Neutrophil (primary cell): ENCODE results near the gene NACC1.
A peak's percentile ranks its signal among the peaks of the same experiment; 100 is the strongest.
"Not testable (repeated sequence)": the region's sequence is repeated elsewhere in the genome, so short reads cannot be mapped to it uniquely, and the experiment has no call there.

Experiments used
- H3K27ac ChIP-seq: fragments of 200-600 bp; sonication (generic); 2 replicates; pipeline ENCODE4 v1.5.1; 2016; ENCODE audit warnings: mild to moderate bottlenecking, moderate library complexity
- H3K27me3 ChIP-seq: fragments of 200-600 bp; sonication (generic); 2 replicates; pipeline ENCODE4 v1.6.0; 2016; ENCODE audit warnings: mild to moderate bottlenecking
- H3K36me3 ChIP-seq: fragments of 200-600 bp; sonication (generic); 2 replicates; pipeline ENCODE4 v1.5.1; 2017
- H3K4me1 ChIP-seq, 2 experiments: fragments of 200-600 bp in 1 of 2; sonication (generic) in 1 of 2; 1 replicate in 1 of 2; 2 replicates in 1 of 2; pipeline versions ENCODE4 v1.5.1 to v1.6.1; 2013 to 2016; ENCODE audit warnings: low read depth in 1 of 2, low read length in 1 of 2, mild to moderate bottlenecking in 1 of 2, moderate library complexity in 1 of 2; ENCODE audit not compliant: control insufficient read depth in 1 of 2, insufficient read depth in 1 of 2
- H3K4me3 ChIP-seq, 2 experiments: fragments of 200-600 bp in 1 of 2; sonication (generic) in 1 of 2; 1 replicate in 1 of 2; 2 replicates in 1 of 2; pipeline ENCODE4 v1.5.1; 2013 to 2016; ENCODE audit warnings: low read depth in 1 of 2, low read length in 1 of 2, mild to moderate bottlenecking in 1 of 2, moderate library complexity in 1 of 2
- H3K9me3 ChIP-seq: fragments of 200-600 bp; sonication (generic); 2 replicates; pipeline ENCODE4 v1.5.1; 2016
- TF ChIP-seq, protein P1 (sequence below): fragments of 200-600 bp; sonication (generic); IDR thresholded peaks from 2 replicates; pipeline ENCODE4 v1.5.1; 2016; ENCODE audit warnings: antibody characterized with exemption

The NACC1 gene

DNA sequence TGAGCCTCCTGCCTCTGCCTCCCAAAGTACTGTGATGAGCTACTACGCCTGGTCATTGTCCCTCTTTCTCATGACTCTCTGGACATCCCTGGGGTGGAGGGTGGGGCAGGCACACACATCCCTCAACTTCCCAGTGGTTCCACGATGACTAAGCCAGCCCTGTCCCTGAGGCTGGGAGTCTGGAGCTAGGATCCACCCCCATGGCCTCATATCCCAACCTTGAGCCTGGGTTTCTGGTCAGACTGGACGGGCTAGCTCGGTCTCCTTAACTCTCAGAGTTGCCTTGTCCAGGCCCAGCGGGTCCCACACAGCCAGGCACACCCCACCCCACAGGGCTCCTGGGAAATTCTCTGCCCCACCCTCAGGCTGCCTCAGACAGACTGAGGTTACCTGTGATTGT lies 51.7 kb downstream of the NACC1 start:
- Histone ChIP-seq H3K4me3 (peak overlapping the region in 1 of 2 experiments; percentile 66), H3K27ac (peak overlapping the region; percentile 94), H3K4me1 (peaks cover 67 to 82% of the 10 kb centered on the region in 2 experiments)

DNA sequence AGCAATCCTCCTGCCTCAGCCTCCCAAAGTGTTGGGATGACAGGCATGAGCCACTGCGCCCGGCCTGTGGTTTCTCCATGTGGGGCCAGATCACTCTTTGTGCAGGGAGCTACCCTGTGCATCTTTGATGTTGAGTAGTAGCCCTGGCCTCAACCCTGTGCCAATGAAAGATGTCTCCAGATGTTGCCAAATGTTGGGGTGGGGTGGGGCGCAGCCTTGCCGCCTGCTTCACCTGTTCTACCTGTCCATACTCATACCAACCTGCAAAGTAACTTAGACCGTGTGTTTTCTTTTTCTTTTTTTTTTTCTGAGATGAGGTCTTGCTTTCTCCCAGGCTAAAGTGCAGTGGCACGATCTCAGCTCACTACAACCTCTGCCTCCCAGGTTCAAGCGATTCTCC lies 53.1 kb downstream of the NACC1 start:
- H3K27ac ChIP-seq = peak overlapping the region; percentile 94
- peaks cover 18% of the 10 kb centered on the region for H3K36me3 ChIP-seq
- peaks cover 53 to 68% of the 10 kb centered on the region in 2 experiments for H3K4me1 ChIP-seq
- H3K9me3 ChIP-seq = no peaks in the 10 kb centered on the region
- TF ChIP-seq, protein P1, sequence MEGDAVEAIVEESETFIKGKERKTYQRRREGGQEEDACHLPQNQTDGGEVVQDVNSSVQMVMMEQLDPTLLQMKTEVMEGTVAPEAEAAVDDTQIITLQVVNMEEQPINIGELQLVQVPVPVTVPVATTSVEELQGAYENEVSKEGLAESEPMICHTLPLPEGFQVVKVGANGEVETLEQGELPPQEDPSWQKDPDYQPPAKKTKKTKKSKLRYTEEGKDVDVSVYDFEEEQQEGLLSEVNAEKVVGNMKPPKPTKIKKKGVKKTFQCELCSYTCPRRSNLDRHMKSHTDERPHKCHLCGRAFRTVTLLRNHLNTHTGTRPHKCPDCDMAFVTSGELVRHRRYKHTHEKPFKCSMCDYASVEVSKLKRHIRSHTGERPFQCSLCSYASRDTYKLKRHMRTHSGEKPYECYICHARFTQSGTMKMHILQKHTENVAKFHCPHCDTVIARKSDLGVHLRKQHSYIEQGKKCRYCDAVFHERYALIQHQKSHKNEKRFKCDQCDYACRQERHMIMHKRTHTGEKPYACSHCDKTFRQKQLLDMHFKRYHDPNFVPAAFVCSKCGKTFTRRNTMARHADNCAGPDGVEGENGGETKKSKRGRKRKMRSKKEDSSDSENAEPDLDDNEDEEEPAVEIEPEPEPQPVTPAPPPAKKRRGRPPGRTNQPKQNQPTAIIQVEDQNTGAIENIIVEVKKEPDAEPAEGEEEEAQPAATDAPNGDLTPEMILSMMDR = no peak
- no peak overlapping the region for H3K4me3 ChIP-seq
- H3K27me3 ChIP-seq = no peaks in the 10 kb centered on the region

More for the DNA sequence above, 51.7 kb downstream of the NACC1 start:
- Histone ChIP-seq H3K9me3 (no peaks in the 10 kb centered on the region), H3K27me3 (no peaks in the 10 kb centered on the region), H3K36me3 (peaks cover 18% of the 10 kb centered on the region)
- TF ChIP-seq, protein P1 = no peak

DNA sequence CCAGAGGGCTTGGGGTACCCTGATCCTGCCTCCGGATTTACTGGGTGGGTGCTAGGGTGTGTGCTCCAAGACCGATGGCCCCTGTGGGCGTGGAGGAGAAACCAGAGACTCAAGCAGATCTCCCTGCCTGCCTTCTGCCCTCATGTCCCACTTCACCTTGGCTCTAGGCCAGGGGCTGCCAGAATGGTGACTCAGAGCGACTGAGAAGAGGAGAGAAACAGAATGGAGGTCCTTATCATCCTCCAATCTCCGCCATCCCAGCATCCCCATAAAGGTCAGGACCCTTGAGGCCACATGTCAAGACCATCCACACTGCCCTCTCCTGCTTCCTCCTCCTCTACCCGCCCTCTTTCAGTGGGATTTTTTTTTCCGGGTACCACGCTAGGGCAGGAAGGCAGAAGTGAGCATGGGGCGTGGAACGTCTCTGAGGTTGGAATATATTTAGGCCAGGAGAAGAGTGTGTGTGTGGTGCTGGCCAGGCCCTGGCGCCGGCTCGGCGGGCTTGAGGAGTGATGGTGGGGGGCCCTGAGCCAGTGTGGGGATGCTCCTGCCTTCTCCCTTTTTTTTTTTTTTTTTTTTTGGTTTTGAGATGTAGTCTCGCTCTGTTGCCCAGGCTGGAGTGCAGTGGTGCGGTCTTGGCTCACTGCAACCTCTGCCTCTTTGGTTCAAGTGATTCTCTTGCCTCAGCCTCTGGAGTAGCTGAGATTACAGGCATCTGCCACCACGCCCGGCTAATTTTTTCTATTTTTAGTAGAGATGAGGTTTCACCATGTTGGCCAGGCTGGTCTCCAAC lies 54.5 kb downstream of the NACC1 start:
- Histone ChIP-seq H3K9me3 (no peaks in the 10 kb centered on the region), H3K36me3 (peaks cover 18% of the 10 kb centered on the region), H3K4me1 (peaks cover 40 to 54% of the 10 kb centered on the region in 2 experiments), H3K27ac (peak overlapping the region; percentile 85), H3K4me3 (peak overlapping the region in 1 of 2 experiments; percentile 45), H3K27me3 (no peaks in the 10 kb centered on the region)
- TF ChIP-seq, protein P1 = no peak

DNA sequence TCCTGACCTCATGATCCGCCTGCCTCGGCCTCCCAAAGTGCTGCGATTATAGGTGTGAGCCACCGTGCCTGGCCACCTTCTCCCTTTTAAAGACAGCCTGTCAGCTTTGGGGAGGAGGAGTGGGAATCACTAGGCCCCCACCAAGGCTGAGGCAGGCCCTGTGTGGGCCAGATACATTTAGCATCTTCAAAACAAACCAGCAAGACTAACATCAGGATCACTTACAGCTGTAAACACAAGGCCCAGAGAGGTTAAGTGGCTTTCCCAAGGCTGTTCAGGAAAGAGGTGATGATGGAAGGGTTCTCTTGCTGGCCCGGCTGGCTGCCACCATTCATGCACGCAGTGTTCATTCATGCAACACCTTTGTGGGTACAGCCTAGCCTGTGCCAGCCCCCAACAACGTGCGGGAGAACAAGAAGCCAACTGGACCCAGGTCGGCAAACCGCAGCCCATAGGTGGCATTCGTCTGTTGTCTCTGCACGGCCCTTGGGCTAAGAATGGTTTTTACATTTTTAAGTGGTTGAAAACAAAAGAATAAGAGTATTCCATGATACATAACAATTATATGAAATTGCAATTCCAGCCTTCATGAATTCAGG lies 55.2 kb downstream of the NACC1 start:
- Histone ChIP-seq H3K4me3 (no peak overlapping the region), H3K9me3 (no peaks in the 10 kb centered on the region), H3K27me3 (no peaks in the 10 kb centered on the region), H3K27ac (peak overlapping the region; percentile 85), H3K4me1 (peaks cover 37 to 51% of the 10 kb centered on the region in 2 experiments), H3K36me3 (peaks cover 18% of the 10 kb centered on the region)
- TF ChIP-seq, protein P1 = no peak

DNA sequence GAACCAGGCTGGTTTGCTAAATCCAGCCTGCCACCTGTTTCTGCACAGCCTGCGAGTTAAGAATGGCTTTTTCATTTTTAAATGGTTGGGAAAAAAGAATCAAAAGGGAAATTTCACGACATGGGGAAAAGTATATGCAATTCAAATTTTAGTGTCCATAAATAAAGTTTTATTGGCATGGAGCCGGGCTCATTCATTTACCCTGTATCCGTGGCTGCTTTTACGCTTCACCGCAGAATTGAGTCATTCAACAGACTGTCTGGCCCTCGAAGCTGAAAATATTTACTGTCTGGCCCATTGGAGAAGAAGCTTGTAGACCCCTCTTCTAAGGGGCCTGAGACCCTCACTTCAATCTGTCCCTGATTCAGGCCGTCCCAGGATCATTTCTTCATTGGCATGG lies 58.3 kb downstream of the NACC1 start:
- peaks cover 10 to 21% of the 10 kb centered on the region in 2 experiments for H3K4me1 ChIP-seq
- H3K27ac ChIP-seq = no peak overlapping the region
- TF ChIP-seq, protein P1 = no peak

DNA sequence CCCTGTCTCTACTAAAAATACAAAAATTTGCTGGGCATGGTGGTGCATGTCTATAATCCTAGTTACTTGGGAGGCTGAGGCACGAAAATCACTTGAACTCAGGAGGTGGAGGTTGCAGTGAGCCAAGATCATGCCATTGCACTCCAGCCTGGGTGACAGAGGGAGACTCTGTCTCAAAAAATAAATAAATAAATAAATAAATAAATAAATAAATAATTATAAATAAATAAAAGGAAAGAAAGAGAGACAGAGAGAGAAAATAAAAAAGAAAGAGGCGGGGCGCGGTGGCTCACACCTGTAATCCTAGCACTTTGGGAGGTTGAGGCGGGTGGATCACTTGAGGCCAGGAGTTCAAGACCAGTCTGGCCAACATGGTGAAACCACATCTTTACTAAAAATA lies 59.5 kb downstream of the NACC1 start:
- H3K27me3 ChIP-seq, H3K4me3 ChIP-seq, H3K27ac ChIP-seq, H3K9me3 ChIP-seq: not testable (repeated sequence)
- peaks cover 14% of the 10 kb centered on the region for H3K36me3 ChIP-seq
- H3K4me1 ChIP-seq = peaks cover 7 to 11% of the 10 kb centered on the region in 2 experiments

More for the DNA sequence above, 58.3 kb downstream of the NACC1 start:
- H3K27me3 ChIP-seq = no peaks in the 10 kb centered on the region
- H3K9me3 ChIP-seq = no peaks in the 10 kb centered on the region
- H3K4me3 ChIP-seq = no peak overlapping the region
- H3K36me3 ChIP-seq = peaks cover 14% of the 10 kb centered on the region

DNA sequence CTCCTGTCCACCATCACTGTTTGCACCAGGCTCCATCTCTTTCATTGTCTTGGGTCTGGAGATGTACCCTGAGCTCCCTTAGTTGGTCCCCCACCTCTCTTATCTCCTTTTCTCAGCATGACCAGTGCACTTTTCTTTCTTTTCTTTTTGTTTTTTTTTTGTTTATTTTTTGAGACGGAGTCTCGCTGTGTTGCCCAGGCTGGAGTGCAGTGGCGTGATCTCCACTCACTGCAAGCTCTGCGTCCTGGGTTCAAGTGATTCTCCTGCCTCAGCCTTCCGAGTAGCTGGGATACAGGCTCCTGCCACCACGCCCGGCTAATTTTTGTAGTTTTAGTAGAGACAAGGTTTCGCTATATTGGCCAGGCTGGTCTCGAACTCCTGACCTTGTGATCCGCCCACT lies 60.2 kb downstream of the NACC1 start:
- peaks cover 11% of the 10 kb centered on the region for H3K36me3 ChIP-seq
- H3K27ac ChIP-seq, H3K27me3 ChIP-seq, H3K9me3 ChIP-seq, H3K4me3 ChIP-seq, H3K4me1 ChIP-seq: not testable (repeated sequence)
